Testis (tissue), 2 donors: ENCODE results near the gene EXOG.

Experiments
- CTCF ChIP-seq, 3 experiments: fragments of 450-650 bp in 2 of 3; fragments of 200-600 bp in 1 of 3; sonication (generic) in 1 of 3; IDR thresholded peaks; one replicate each; pipeline ENCODE4 v1.5.1; 2016 to 2019; ENCODE audit warnings: antibody characterized with exemption in 3 of 3, mild to moderate bottlenecking in 2 of 3, moderate library complexity in 1 of 3
- POLR2A ChIP-seq: fragments of 450-650 bp; IDR thresholded peaks from one replicate; pipeline ENCODE4 v1.6.1; 2017; ENCODE audit warnings: antibody characterized with exemption, mild to moderate bottlenecking, moderate library complexity

GRCh38 chr3:38563886-38564270 lies 67.7 kb downstream of the EXOG start:
- TF ChIP-seq CTCF (IDR thresholded peaks at IDR 0.05) (no peak), POLR2A (no peak)
